Lower leg skin (tissue), 3 donors: ENCODE measurements around the gene CARD10.

Source experiments
- POLR2A ChIP-seq, 2 donors: fragments of 450-650 bp; IDR thresholded peaks; one replicate each; pipeline ENCODE4 v1.6.1; 2016 to 2017; ENCODE audit warnings: antibody characterized with exemption in 2 of 2, mild to moderate bottlenecking in 1 of 2, moderate library complexity in 1 of 2
- TF ChIP-seq, protein P1 (sequence below), 3 donors: fragments of 450-650 bp; IDR thresholded peaks; one replicate each; pipeline ENCODE4 v1.5.1; 2016; ENCODE audit warnings: antibody characterized with exemption in 3 of 3, mild to moderate bottlenecking in 3 of 3, moderate library complexity in 2 of 3

DNA sequence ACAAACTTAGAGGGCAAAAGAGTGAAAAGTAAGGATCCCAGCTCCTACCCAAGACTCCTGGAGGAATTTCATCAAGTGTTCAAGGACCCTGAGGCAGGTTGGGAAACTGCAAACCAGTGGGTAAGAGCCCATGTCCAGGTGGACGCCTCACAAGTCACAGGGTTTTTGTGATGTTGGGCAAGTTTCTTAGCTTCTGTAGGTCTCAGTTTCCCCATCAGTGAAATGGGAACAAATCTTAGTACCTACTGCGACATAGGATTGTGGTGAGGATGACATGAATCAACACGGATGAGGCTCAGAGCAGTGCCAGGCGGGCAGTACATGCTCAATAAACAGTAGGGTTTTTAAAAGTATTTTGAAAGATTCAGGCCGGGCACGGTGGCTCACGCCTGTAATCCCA lies 23.7 kb upstream of the CARD10 start:
- TF ChIP-seq, protein P1, sequence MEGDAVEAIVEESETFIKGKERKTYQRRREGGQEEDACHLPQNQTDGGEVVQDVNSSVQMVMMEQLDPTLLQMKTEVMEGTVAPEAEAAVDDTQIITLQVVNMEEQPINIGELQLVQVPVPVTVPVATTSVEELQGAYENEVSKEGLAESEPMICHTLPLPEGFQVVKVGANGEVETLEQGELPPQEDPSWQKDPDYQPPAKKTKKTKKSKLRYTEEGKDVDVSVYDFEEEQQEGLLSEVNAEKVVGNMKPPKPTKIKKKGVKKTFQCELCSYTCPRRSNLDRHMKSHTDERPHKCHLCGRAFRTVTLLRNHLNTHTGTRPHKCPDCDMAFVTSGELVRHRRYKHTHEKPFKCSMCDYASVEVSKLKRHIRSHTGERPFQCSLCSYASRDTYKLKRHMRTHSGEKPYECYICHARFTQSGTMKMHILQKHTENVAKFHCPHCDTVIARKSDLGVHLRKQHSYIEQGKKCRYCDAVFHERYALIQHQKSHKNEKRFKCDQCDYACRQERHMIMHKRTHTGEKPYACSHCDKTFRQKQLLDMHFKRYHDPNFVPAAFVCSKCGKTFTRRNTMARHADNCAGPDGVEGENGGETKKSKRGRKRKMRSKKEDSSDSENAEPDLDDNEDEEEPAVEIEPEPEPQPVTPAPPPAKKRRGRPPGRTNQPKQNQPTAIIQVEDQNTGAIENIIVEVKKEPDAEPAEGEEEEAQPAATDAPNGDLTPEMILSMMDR (IDR thresholded peaks at IDR 0.05), result no peak
- TF ChIP-seq POLR2A (IDR thresholded peaks at IDR 0.05), result no peak
